GM19239 (cell line): ENCODE results near the gene MYO7B.

Source experiments
- DNase-seq: peaks from one replicate; pipeline ENCODE4 v3.0.0; 2011; ENCODE audit warnings: low spot score; ENCODE audit not compliant: insufficient read length
- FAIRE-seq: peaks from 2 replicates; lab custom pipeline; 2011; peaks lifted over from hg19 to GRCh38; lab: Jason Lieb, UNC

MYO7B gene

DNA sequence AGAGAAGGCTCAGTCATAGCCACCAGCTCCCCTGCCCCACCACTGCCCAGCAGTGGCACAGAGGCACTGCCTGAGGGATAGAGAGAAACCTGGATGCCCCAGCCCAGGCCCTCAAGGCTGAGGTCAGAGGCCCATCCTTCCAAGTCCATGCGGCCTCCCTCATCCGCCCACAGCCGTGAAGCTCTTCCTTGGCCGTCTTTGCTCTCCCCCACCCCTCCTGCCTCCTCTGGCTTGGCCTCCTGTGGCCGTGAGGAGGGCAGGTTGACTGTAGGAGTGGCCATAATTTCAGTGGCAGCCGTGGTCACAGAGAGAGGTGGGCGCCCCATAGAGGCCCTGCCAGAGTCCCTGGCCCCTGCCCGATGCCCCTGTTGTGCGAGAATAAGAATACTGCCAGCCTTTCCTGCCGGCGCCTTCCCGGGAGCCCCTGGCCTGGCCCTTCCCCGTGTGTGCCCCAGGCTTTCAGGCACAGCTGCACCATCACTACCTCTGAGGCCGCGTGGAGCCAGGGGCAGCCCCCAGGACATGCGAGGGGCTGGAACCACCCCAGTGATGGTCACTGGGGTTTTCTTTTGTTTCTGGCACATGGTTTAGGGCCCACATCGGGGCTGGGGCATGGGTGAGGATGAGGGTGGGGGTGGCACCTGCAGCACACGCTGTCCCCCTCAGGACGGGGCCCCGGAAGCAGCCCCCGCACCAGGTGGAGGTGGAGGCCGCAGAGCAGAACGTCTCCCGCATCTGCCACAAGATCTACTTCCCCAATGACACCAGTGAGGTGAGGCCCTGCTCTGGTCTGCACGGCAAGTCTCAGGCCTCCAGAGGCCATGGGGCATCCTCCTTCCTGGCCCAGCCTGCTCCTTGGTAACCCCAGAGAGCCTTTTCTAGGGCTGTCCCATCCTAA, 97.4 kb downstream of the MYO7B start:
- DNase-seq (peak; percentile 69), FAIRE-seq (no peak)

- FAIRE-seq (no peak), DNase-seq (no peak)
Observed at GRCh38 chr2:127633556-127634065, 98.1 kb downstream of the MYO7B start.

- FAIRE-seq: no peak
- DNase-seq: no peak
Observed at GRCh38 chr2:127634066-127634617, 98.7 kb downstream of the MYO7B start.

- DNase-seq: no peak
Observed at GRCh38 chr2:127634626-127635379, 99.3 kb downstream of the MYO7B start.

GRCh38 chr2:127635380-127636237, 100.1 kb downstream of the MYO7B start:
- FAIRE-seq (no peak), DNase-seq (no peak)

More at GRCh38 chr2:127634626-127635379, 99.3 kb downstream of the MYO7B start:
- FAIRE-seq: no peak

DNA sequence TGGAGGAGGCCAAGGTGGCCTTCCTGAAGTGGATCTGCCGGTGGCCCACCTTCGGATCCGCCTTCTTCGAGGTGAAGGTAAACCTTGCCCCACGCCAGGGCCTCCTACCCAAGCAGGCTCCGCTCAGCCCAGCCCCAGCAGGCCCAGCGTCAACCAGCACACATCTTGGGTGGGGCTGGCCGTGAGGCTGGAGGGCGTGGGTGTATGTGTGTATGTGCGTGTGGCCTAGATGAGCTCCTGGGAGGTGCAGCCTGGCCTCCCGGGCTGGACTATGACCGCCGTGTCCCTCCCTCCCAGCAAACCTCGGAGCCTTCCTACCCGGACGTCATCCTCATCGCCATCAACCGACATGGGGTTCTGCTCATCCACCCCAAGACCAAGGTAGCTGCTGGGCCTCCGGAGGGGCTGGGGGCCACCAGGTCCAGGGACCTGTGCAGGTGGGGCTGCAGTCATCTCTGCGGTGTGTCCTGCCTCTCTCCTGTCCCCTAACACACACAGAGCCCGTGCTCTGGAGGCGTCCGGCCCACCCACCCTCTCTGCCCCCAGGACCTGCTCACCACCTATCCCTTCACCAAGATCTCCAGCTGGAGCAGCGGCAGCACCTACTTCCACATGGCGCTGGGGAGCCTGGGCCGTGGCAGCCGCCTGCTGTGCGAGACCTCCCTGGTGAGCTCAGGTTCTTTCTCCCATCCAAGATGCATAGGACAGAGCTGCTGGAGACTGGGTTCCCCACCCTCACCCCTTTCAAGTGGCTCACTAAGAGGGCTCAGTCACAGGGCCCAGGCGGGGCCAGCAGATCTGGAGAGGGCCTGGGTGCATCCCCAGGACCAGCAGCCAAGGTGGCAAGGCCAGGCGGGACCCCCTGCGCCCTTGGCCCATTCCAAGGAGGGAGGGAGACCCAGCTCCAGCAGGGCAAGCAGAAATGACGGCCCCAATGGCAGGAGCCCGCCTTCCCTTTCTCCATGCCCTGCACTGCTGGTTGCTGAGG, 101.1 kb downstream of the MYO7B start:
- no peak for FAIRE-seq
- no peak for DNase-seq

- no peak for DNase-seq
- FAIRE-seq: no peak
Observed at GRCh38 chr2:127637236-127637630, 101.8 kb downstream of the MYO7B start.

DNA sequence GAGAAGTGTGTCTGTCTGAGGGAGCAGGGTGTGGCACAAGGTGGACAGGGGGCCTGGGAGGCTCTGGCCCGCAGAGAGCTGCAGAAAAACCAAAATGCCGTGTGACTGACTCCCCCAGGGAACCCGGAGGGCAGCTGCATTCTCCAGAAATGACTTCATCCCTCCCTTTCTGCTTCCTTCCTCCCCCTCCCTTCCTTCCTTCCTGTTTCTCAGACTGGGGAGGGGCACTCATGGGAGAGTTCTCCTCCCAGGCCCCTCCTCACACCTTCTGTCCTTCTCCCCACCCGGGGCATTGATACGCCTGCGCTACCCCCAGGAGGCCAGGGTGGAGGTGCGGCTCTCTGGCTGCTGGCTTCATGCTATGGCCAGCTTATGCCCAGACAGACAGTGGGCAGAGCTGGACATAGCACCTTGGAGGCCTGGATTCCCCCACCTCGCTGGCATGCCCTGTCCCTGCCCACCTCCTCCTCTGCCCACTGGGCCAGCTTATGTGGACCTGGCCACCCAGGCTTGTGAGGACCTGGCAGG, 102.3 kb downstream of the MYO7B start:
- FAIRE-seq (peak; percentile 18), DNase-seq (no peak)

DNA sequence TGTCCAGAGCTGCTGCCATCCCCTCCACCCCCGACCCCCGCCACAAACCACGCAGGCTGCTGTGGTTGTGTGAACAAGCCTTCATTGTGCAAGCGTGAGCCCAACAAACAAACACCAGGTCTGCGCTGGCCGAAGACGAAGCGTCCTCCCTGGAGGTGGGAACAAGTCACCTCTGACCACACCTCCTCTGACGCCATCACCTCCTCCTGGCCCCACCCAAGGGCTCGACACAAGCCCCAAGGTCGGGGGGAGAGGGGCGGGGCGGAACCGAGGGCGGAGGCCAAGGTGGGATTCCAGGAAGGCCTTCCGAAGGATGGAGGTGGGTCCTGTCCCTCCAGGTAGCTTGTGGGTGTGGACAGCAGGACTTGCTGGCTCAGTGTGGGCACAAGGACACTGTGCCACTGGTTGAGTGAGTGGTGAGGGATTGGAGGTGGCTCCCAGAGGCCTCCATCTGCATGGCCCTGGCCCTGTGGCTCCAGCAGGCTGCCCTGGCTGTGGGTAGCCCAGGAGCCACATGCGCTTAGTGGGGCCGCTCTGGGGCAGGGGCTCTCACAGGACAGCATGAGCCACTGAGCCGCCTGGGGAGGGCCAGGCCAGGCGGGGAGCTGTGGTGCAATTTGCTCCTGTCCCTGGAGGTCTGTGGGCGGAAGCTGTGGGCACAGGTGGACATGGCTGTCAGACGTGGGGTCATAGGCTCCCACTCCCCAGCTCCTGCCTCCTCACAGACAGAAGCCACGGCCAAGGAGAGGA, 103.1 kb downstream of the MYO7B start:
- DNase-seq: no peak
- no peak for FAIRE-seq

- FAIRE-seq (no peak), DNase-seq (no peak)
Observed at GRCh38 chr2:127639111-127639474, 103.6 kb downstream of the MYO7B start.

- DNase-seq (peak; percentile 74), FAIRE-seq (no peak)
Observed at GRCh38 chr2:127640082-127641072, 104.9 kb downstream of the MYO7B start.

DNA sequence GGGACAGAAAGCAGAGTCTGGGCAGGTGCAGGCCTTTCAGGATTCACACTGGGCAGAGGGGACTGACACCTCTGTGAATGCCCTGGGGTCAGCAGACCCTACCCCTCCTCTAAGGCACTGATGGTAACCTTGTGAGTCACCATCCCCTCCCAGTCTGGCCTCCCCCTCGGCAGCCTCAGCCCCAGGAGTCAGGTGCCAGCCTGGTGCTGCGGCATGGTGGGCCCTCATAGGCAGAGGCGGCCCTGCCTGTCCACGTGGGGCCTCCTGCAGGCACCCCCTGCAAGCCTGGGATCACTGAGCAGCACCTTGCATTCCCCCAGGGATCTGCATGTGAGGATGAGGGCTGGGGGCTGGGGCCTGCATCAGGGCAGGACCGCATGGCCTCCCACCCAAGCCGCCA, 105.7 kb downstream of the MYO7B start:
- FAIRE-seq (no peak), DNase-seq (no peak)

- FAIRE-seq (no peak), DNase-seq (no peak)
Observed at GRCh38 chr2:127641846-127642507, 106.5 kb downstream of the MYO7B start.

- FAIRE-seq (no peak), DNase-seq (no peak)
Observed at GRCh38 chr2:127642706-127643438, 107.4 kb downstream of the MYO7B start.

DNA sequence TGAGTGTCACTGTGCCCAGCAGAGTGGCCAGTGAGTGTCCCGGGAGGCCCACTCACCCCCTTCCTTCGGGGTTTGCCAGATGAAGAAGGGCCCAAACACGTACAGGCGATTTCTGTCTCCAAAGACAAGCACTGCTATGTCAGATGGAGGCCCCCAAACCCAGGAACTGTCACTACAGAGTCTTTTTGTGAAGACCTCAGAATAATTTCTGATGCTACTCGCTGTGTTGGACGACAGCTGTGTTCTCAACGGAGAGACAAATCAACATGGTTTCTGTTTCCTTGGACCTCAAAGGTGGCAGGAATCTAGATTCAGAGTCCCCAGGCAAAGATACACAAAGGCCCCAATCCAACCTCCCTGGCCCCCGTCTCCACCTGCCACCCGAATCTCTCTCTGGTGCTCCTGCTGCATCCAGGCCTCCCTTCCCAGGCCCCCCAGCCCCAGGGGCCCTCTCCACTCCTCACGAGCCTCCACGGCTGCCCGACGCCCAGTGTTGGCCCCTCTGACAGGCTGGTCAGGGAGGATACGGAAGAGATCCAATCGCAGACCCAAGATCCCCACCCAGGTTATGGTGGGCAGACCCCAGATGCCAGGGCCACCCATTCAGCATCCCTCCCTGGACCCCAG, 108.1 kb downstream of the MYO7B start:
- FAIRE-seq: no peak
- no peak for DNase-seq
